SK-N-SH treated with all-trans-retinoic acid at 6 μM for 48 hours (cell line): Measurements from ENCODE around the gene MFN2.

ENCODE experiments used
- CREB5 ChIP-seq: fragments of 250-450 bp; sonication (Bioruptor Pico); IDR thresholded peaks from 2 replicates; pipeline ENCODE4 v1.5.1; 2020; ENCODE audit warnings: low read depth, mild to moderate bottlenecking, moderate library complexity
- CSDC2 ChIP-seq: fragments of 250-450 bp; sonication (Bioruptor Pico); IDR thresholded peaks from 2 replicates; pipeline ENCODE4 v1.5.0; 2020; ENCODE audit warnings: mild to moderate bottlenecking, moderate library complexity
- CSRNP3 ChIP-seq: fragments of 250-450 bp; sonication (Bioruptor Pico); IDR thresholded peaks from 2 replicates; pipeline ENCODE4 v1.5.1; 2021; ENCODE audit warnings: mild to moderate bottlenecking, moderate library complexity
- OSR1 ChIP-seq: fragments of 250-450 bp; sonication (Bioruptor Pico); IDR thresholded peaks from 2 replicates; pipeline ENCODE4 v1.8.0; 2022; ENCODE audit warnings: moderate library complexity, mild to moderate bottlenecking, inconsistent platforms
- PATZ1 ChIP-seq: fragments of 250-450 bp; sonication (Bioruptor Pico); IDR thresholded peaks from 2 replicates; pipeline ENCODE4 v1.8.0; 2020; ENCODE audit warnings: mild to moderate bottlenecking, moderate library complexity, borderline replicate concordance
- POU6F1 ChIP-seq: fragments of 250-450 bp; sonication (Bioruptor Pico); IDR thresholded peaks from 2 replicates; pipeline ENCODE4 v1.8.0; 2021; ENCODE audit warnings: low read depth, mild to moderate bottlenecking, moderate library complexity, borderline replicate concordance
- PPARA ChIP-seq: fragments of 250-450 bp; sonication (Bioruptor Pico); IDR thresholded peaks from 2 replicates; pipeline ENCODE4 v1.5.0; 2020; ENCODE audit warnings: mild to moderate bottlenecking, borderline replicate concordance
- RARB ChIP-seq: fragments of 250-450 bp; sonication (Bioruptor Pico); IDR thresholded peaks from 2 replicates; pipeline ENCODE4 v1.8.0; 2021; ENCODE audit warnings: mild to moderate bottlenecking, moderate library complexity
- TSHZ2 ChIP-seq: fragments of 250-450 bp; sonication (Bioruptor Pico); IDR thresholded peaks from 2 replicates; pipeline ENCODE4 v1.5.0; 2020; ENCODE audit warnings: mild to moderate bottlenecking, moderate library complexity
- ZC3H10 ChIP-seq: fragments of 250-450 bp; sonication (Bioruptor Pico); IDR thresholded peaks from 2 replicates; pipeline ENCODE4 v1.5.1; 2021; ENCODE audit warnings: mild to moderate bottlenecking, moderate library complexity
- ZFP3 ChIP-seq: fragments of 250-450 bp; sonication (Bioruptor Pico); IDR thresholded peaks from 2 replicates; pipeline ENCODE4 v1.5.0; 2020; ENCODE audit warnings: mild to moderate bottlenecking, moderate library complexity
- ZFP30 ChIP-seq: fragments of 450-650 bp; formaldehyde crosslinking; IDR thresholded peaks from 2 replicates; pipeline ENCODE4 v1.5.0; 2022; ENCODE audit warnings: mild to moderate bottlenecking, moderate library complexity
- ZNF565 ChIP-seq: fragments of 450-650 bp; formaldehyde crosslinking; conservative IDR thresholded peaks from 2 replicates; pipeline ENCODE4 v1.5.0; 2020; ENCODE audit warnings: low read depth, mild to moderate bottlenecking, moderate library complexity
- ZNF70 ChIP-seq: fragments of 450-650 bp; formaldehyde crosslinking; IDR thresholded peaks from 2 replicates; pipeline ENCODE4 v1.5.0; 2020; ENCODE audit warnings: mild to moderate bottlenecking, moderate library complexity

GRCh38 chr1:12053752-12054548, 73.7 kb downstream of the MFN2 start:
- TF ChIP-seq ZNF565 (CRISPR knock-in tag): no peak
- TF ChIP-seq CSDC2: no peak
- TF ChIP-seq CREB5 (CRISPR knock-in tag): no peak
- no peak for TF ChIP-seq OSR1
- no peak for TF ChIP-seq ZC3H10 (CRISPR knock-in tag)
- no peak for TF ChIP-seq POU6F1 (CRISPR knock-in tag)
- TF ChIP-seq RARB (CRISPR knock-in tag): no peak
- TF ChIP-seq ZFP3 (CRISPR knock-in tag): no peak
- no peak for TF ChIP-seq ZNF70
- no peak for TF ChIP-seq PPARA
- no peak for TF ChIP-seq ZFP30
- no peak for TF ChIP-seq PATZ1
- TF ChIP-seq CSRNP3 (CRISPR knock-in tag): no peak
- TF ChIP-seq TSHZ2 (CRISPR knock-in tag): no peak
